Loucy (cell line): Measurements from ENCODE around the gene RNF40.

ENCODE experiments used
- H2AFZ ChIP-seq: fragments of 200-600 bp; sonication (generic); 2 replicates; pipeline ENCODE4 v1.6.0; 2016; ENCODE audit warnings: antibody characterized with exemption, mild to moderate bottlenecking, low read length, moderate library complexity
- H3F3A ChIP-seq: fragments of 200-600 bp; 2 replicates; pipeline ENCODE4 v1.6.0; 2016; ENCODE audit warnings: antibody characterized with exemption, low read depth, mild to moderate bottlenecking
- H3K27me3 ChIP-seq: fragments of 200-600 bp; sonication (generic); 2 replicates; pipeline ENCODE4 v1.6.1; 2014; ENCODE audit warnings: low read length, mild to moderate bottlenecking; ENCODE audit not compliant: insufficient read depth, poor library complexity, severe bottlenecking
- H3K36me3 ChIP-seq: fragments of 200-600 bp; sonication (generic); 2 replicates; pipeline ENCODE4 v1.6.1; 2016; ENCODE audit warnings: low read length; ENCODE audit not compliant: insufficient read depth
- H3K4me1 ChIP-seq: fragments of 200-600 bp; sonication (generic); 2 replicates; pipeline ENCODE4 v1.5.1; 2014; ENCODE audit warnings: low read length, mild to moderate bottlenecking; ENCODE audit not compliant: insufficient read depth, poor library complexity, severe bottlenecking
- H3K4me2 ChIP-seq: fragments of 200-600 bp; sonication (generic); 2 replicates; pipeline ENCODE4 v1.6.0; 2014; ENCODE audit warnings: antibody characterized with exemption, low read length, low read depth, mild to moderate bottlenecking; ENCODE audit not compliant: poor library complexity, severe bottlenecking
- H3K4me3 ChIP-seq: fragments of 200-600 bp; sonication (generic); 2 replicates; pipeline ENCODE4 v1.5.1; 2014; ENCODE audit warnings: low read length, mild to moderate bottlenecking, mixed read lengths; ENCODE audit not compliant: poor library complexity, severe bottlenecking
- H3K79me2 ChIP-seq: fragments of 200-600 bp; sonication (generic); 2 replicates; pipeline ENCODE4 v1.6.1; 2014; ENCODE audit warnings: low read length; ENCODE audit not compliant: insufficient read depth
- H3K9ac ChIP-seq: fragments of 200-600 bp; sonication (generic); 2 replicates; pipeline ENCODE4 v1.6.0; 2014; ENCODE audit warnings: mild to moderate bottlenecking, low read depth, low read length, moderate library complexity; ENCODE audit not compliant: poor library complexity, severe bottlenecking
- H3K9me2 ChIP-seq: fragments of 200-600 bp; sonication (generic); replicated peaks from 2 replicates; pipeline ENCODE4 v1.6.1; 2016; ENCODE audit warnings: low read depth, low read length, mixed read lengths
- H3K9me3 ChIP-seq: fragments of 200-600 bp; sonication (generic); 2 replicates; pipeline ENCODE4 v1.6.1; 2014; ENCODE audit warnings: mild to moderate bottlenecking, antibody characterized with exemption, low read length, low read depth; ENCODE audit not compliant: insufficient read depth
- H4K20me1 ChIP-seq: fragments of 200-600 bp; sonication (generic); 2 replicates; pipeline ENCODE4 v1.6.0; 2014; ENCODE audit warnings: antibody characterized with exemption, low read length, mild to moderate bottlenecking; ENCODE audit not compliant: insufficient read depth, poor library complexity, severe bottlenecking
- CTCF ChIP-seq: fragments of 200-600 bp; sonication (generic); conservative IDR thresholded peaks from 2 replicates; pipeline ENCODE4 v1.5.1; 2014; ENCODE audit warnings: mild to moderate bottlenecking, antibody characterized with exemption, low read length
- EZH2phosphoT487 ChIP-seq: fragments of 200-600 bp; IDR thresholded peaks from 2 replicates; pipeline ENCODE4 v1.6.1; 2018; ENCODE audit warnings: antibody characterized with exemption, mild to moderate bottlenecking, moderate library complexity, borderline replicate concordance

The RNF40 gene

GRCh38 chr16:30821891-30822290 lies 59.8 kb downstream of the RNF40 start:
- Histone ChIP-seq H3K9me2 (no peaks in the 10 kb centered on the region), H3K9ac (no peak overlapping the region), H3K36me3 (no peaks in the 10 kb centered on the region), H4K20me1 (no peaks in the 10 kb centered on the region), H3K4me1 (no peaks in the 10 kb centered on the region), H3K4me3 (no peak overlapping the region), H3K79me2 (no peaks in the 10 kb centered on the region), H2AFZ (no peak overlapping the region), H3K27me3 (no peaks in the 10 kb centered on the region), H3K4me2 (no peak overlapping the region), H3K9me3 (no peaks in the 10 kb centered on the region), H3F3A (no peaks in the 10 kb centered on the region)
- TF ChIP-seq EZH2phosphoT487 (no peak), CTCF (no peak)
